H1 (cell line): ENCODE measurements around the gene DHRS2.

ENCODE experiments used
- BCL11A ChIP-seq, 2 experiments: IDR thresholded peaks; one replicate each; pipeline ENCODE4 v1.6.1; 2011; ENCODE audit warnings: low read depth in 2 of 2, low read length in 2 of 2, mild to moderate bottlenecking in 2 of 2
- CTCF ChIP-seq, 3 experiments: IDR thresholded peaks; 1 replicate in 2 of 3; 2 replicates in 1 of 3; pipeline versions ENCODE4 v1.5.1 to v1.6.1; 2011; ENCODE audit warnings: low read length in 3 of 3, mild to moderate bottlenecking in 3 of 3, inconsistent platforms in 2 of 3, low read depth in 1 of 3, moderate library complexity in 1 of 3; ENCODE audit not compliant: insufficient read depth in 1 of 3; ENCODE audit errors: control extremely low read depth in 1 of 3
- EGR1 ChIP-seq: IDR thresholded peaks from 2 replicates; pipeline ENCODE4 v1.6.1; 2011; ENCODE audit warnings: low read depth, low read length, borderline replicate concordance
- HDAC6 ChIP-seq: IDR thresholded peaks from one replicate; pipeline ENCODE4 v1.7.1; 2012; ENCODE audit warnings: low read depth, mild to moderate bottlenecking, inconsistent platforms, low read length, moderate library complexity
- POLR2A ChIP-seq, 2 experiments: IDR thresholded peaks; 1 replicate in 1 of 2; 2 replicates in 1 of 2; pipeline ENCODE4 v1.6.1; 2011; ENCODE audit warnings: low read depth in 2 of 2, low read length in 2 of 2, mild to moderate bottlenecking in 2 of 2; ENCODE audit errors: control extremely low read depth in 1 of 2
- SIX5 ChIP-seq: IDR thresholded peaks from 2 replicates; pipeline ENCODE4 v1.6.1; 2011; ENCODE audit warnings: mild to moderate bottlenecking, low read depth, low read length
- TEAD4 ChIP-seq: IDR thresholded peaks from 2 replicates; pipeline ENCODE4 v1.6.1; 2012; ENCODE audit warnings: low read depth, low read length, inconsistent platforms, mixed read lengths
- ZNF274 ChIP-seq: IDR thresholded peaks from 2 replicates; pipeline ENCODE4 v1.7.0; 2012; ENCODE audit warnings: low read length, borderline replicate concordance; ENCODE audit errors: extremely low read depth

GRCh38 chr14:23644195-23644918 is 8.2 kb downstream of the DHRS2 start:
- TF ChIP-seq ZNF274 (no peak), BCL11A (IDR thresholded peaks at IDR 0.05; ENCODE audit: low read depth in 2 of 2, low read length in 2 of 2) (no peak), POLR2A (IDR thresholded peaks at IDR 0.05; ENCODE audit: control extremely low read depth in 1 of 2, low read depth in 2 of 2, low read length in 2 of 2) (no peak), HDAC6 (no peak), SIX5 (no peak), EGR1 (no peak), CTCF (IDR thresholded peaks at IDR 0.05; ENCODE audit: control extremely low read depth in 1 of 3, insufficient read depth in 1 of 3, low read depth in 1 of 3, low read length in 3 of 3) (no peak), TEAD4 (no peak)
